ENCODE data around the gene EIF4EBP2. TPM values are rescaled to one million over a fixed set of nuclear protein-coding genes. Genes with fewer than 3 reads are reported as not detected.

Gene EIF4EBP2
- total RNA-seq, 1 donor from 2014 or later = 77.2 TPM

- Histone ChIP-seq H3K27me3 (ENCODE audit: low read depth) (no peaks in the 10 kb centered on the region), H3K27ac (peak overlapping the region; percentile 99), H3K4me1 (peaks cover 33% of the 10 kb centered on the region), H3K36me3 (no peaks in the 10 kb centered on the region), H3K4me3 (peak overlapping the region; percentile 94), H3K9me3 (no peaks in the 10 kb centered on the region)
- no peak for ATAC-seq
- DNase-seq = no peak
- intact Hi-C loops (cut with DNase I) = no loop called here
- TF ChIP-seq CTCF (IDR thresholded peaks at IDR 0.05) = no peak
Measured at GRCh38 chr10:70403483-70404035, 386 bp upstream of the EIF4EBP2 start.

- Histone ChIP-seq H3K4me3 (peak overlapping the region; percentile 94), H3K4me1 (peaks cover 45% of the 10 kb centered on the region), H3K36me3 (no peaks in the 10 kb centered on the region), H3K9me3 (no peaks in the 10 kb centered on the region), H3K27ac (peak overlapping the region; percentile 99), H3K27me3 (ENCODE audit: low read depth) (no peaks in the 10 kb centered on the region)
- ATAC-seq = no peak
- TF ChIP-seq CTCF (IDR thresholded peaks at IDR 0.05) = no peak
- no peak for DNase-seq
- intact Hi-C loops (cut with DNase I) = no loop called here
Measured at GRCh38 chr10:70404787-70405036, 767 bp downstream of the EIF4EBP2 start.

- intact Hi-C loops (cut with DNase I) = no loop called here
- TF ChIP-seq CTCF (IDR thresholded peaks at IDR 0.05) = no peak
- ATAC-seq = peak; percentile 81 to 91
- H3K9me3 ChIP-seq = no peaks in the 10 kb centered on the region
- peak overlapping the region; percentile 99 for H3K27ac ChIP-seq
- H3K4me3 ChIP-seq = peak overlapping the region; percentile 94
- peaks cover 47% of the 10 kb centered on the region for H3K4me1 ChIP-seq
- peak; percentile 82 for DNase-seq
- no peaks in the 10 kb centered on the region for H3K27me3 ChIP-seq (ENCODE audit: low read depth)
- peaks cover under 1% of the 10 kb centered on the region for H3K36me3 ChIP-seq
Measured at GRCh38 chr10:70405037-70405824, 1.3 kb downstream of the EIF4EBP2 start.

GRCh38 chr10:70409772-70410171, 5.8 kb downstream of the EIF4EBP2 start:
- no peak for TF ChIP-seq CTCF (IDR thresholded peaks at IDR 0.05)
- intact Hi-C loops (cut with DNase I) = no loop called here
- H3K27me3 ChIP-seq (ENCODE audit: low read depth) = no peaks in the 10 kb centered on the region
- H3K27ac ChIP-seq = no peak overlapping the region
- ATAC-seq (no peak), DNase-seq (no peak)
- H3K36me3 ChIP-seq = peaks cover 14% of the 10 kb centered on the region
- H3K4me3 ChIP-seq = no peak overlapping the region
- H3K4me1 ChIP-seq = peaks cover 68% of the 10 kb centered on the region
- no peaks in the 10 kb centered on the region for H3K9me3 ChIP-seq

GRCh38 chr10:70410608-70411007, 6.7 kb downstream of the EIF4EBP2 start:
- DNase-seq (no peak), ATAC-seq (no peak)
- TF ChIP-seq CTCF (IDR thresholded peaks at IDR 0.05) = no peak
- no peaks in the 10 kb centered on the region for H3K9me3 ChIP-seq
- H3K27me3 ChIP-seq (ENCODE audit: low read depth) = no peaks in the 10 kb centered on the region
- H3K4me1 ChIP-seq = peaks cover 62% of the 10 kb centered on the region
- H3K4me3 ChIP-seq = no peak overlapping the region
- peaks cover 14% of the 10 kb centered on the region for H3K36me3 ChIP-seq
- intact Hi-C loops (cut with DNase I) = no loop called here
- no peak overlapping the region for H3K27ac ChIP-seq

All from lower lobe of right lung (tissue), 2 donors.